Tongue (tissue), 2 donors: Measurements from ENCODE around the gene CCDC74A. TPM values are rescaled to one million over a fixed set of nuclear protein-coding genes. Genes with fewer than 3 reads are reported as not detected.
"Not testable (repeated sequence)": the region's sequence is repeated elsewhere in the genome, so short reads cannot be mapped to it uniquely, and the experiment has no call there.

Source experiments
- DNase-seq: peaks from one replicate; pipeline ENCODE4 v3.0.0-alpha.2; 2015
- total RNA-seq: library from RNA; depleted of rRNA; stranded (reverse); fragments of >200 nt; gene quantifications from one replicate; pipeline ENCODE4 v1.2.3, GENCODE V29; 2014

The CCDC74A gene
- total RNA-seq, 1 donor from 2014 or later: 2.2 TPM

DNA sequence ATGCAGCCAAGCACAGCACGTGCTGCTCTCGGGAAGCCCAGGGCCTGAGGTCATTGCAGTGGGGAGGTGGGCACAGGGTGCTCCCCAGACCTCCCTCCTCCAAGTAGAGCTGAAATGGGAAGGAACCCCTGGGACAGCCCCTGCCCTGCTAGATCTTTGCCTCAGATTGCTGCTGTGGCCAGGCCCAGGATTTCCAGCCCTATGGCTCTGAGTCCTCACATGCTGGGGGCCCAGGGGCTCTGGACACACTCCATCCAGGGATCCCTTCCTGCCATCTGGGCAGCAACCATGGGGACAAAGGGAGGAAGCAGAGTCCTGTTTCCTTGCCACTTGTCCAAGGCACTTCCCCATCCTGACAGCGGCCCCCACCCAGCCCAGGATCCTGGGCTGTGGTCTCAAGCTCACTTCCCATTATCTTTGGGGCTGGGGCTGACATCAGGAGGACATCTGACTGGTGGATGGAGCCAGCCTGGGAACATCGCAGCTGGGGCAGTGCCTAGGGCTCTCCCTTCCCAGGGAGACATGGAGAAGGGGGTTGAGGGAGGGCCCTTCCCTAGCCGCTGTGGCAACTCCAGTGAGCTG lies 2.3 kb downstream of the CCDC74A start:
- DNase-seq: not testable (repeated sequence)

DNA sequence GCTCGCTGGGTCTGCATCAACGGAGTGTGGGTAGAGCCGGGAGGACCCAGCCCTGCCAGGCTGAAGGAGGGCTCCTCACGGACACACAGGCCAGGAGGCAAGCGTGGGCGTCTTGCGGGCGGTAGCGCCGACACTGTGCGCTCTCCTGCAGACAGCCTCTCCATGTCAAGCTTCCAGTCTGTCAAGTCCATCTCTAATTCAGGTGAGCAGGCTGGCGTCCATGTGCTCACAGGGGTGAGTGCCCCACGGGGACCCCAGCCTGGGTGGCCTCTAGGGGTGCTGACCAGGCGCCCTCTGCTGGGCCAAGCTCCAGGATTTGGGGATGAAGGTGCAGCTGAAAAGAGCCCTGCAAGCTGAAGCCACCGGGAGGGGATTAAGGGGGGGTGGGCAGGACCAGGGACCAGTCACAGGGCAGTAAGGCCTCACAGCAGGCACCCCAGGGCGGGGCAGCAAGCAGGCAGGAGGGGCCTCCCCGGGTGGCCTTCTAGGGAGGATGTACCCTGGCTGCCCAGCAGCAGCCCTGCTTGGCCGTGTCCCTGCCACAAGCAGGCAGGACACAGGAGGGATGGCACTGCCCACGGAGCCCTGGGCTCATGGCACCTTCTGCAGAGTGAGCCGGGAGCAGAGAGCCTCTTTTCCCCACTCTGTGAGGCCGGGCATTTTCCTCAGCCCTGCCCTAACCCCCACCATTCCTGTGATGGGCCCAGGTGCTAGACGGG lies 3.1 kb downstream of the CCDC74A start:
- not testable (repeated sequence) for DNase-seq

DNA sequence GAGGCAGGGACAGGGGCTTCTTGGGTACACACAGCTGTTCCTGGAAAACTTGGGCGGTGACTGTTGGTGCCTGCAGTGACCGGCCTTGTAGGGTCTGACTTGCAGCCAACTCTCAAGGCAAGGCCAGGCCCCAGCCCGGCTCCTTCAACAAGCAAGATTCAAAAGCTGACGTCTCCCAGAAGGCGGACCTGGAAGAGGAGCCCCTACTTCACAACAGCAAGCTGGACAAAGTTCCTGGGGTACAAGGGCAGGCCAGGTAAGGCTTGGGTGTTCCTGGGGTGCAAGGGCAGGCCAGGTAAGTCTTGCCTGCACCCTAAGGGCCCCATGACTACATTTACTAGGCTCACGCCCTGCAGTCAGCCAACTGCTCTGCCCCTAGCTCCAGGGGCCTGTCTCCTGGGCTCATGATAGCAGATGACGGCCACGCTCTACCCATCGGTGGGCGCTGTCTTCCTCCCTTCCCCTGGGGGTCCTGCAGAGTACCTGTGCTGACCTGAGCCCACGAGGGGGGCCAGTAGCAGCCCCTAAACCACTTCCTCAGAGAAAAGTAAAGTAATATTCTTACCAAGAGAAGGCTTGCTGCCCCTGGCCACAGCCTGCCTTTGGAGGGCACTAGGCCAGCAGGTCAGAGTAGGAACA lies 4.0 kb downstream of the CCDC74A start:
- not testable (repeated sequence) for DNase-seq

DNA sequence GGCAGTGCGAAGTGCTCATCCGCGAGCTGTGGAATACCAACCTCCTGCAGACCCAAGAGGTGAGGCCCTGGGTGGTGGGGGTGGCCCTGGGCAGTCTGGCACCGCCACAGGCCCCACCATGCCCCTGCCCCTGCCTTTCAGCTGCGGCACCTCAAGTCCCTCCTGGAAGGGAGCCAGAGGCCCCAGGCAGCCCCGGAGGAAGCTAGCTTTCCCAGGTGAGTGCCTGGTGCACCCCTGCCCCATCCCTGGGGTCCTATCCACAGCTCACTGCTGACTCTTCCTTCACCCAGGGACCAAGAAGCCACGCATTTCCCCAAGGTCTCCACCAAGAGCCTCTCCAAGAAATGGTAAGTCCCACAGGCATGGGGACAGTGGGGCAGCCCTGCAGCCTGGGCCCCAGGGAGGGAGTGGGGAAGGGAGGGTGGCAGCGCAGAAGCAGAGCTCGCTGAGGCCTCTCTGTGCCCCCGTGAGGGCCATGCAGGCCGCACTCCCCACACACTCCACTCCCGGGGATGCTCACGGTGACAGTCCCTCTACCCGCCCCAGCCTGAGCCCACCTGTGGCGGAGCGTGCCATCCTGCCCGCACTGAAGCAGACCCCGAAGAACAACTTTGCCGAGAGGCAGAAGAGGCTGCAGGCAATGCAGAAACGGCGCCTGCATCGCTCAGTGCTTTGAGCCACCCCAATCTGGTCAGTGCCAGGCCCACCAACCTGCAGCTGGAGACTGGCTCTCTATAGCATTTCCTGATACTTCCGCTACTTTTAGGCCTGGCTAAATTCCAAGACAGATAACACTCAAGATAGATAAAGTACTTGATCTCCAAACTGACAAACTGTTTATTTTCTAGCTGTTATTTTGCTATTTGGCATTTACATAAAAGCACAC lies 5.3 kb downstream of the CCDC74A start:
- DNase-seq: not testable (repeated sequence)

DNA sequence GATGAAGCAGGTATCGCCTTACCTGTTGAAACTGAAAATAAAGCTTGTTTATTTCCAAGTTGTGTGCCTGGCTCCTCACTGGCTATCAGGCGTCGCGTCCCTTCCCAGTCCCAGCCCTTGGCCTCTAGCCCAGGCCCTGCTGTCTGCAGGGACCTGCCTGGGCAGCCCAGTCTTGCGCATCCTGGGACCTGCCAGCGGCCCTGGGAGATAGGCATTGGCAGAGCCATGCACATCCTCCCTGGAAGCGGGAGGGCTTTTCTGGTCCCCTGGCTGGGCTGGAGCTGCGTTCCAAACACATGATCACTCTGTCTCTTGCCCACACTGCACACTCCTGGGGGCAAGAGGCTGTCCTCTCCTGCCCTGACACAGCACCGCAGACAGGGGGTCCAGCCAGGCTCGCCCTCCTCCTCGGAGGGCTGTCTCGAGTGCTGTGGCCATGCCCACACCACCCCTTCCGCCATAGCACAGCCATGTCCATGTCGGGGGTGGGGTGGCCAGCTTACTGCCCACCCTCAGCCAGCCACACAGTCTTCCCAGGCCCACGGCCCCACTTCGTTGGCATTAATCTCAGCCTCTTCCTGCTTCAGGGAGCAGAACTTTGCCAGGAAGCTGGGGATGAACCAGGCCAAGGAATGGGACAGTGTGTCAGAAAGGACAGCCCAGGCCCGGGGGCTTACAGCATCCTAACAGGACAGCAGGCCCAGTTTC lies 6.1 kb downstream of the CCDC74A start:
- DNase-seq: not testable (repeated sequence)

DNA sequence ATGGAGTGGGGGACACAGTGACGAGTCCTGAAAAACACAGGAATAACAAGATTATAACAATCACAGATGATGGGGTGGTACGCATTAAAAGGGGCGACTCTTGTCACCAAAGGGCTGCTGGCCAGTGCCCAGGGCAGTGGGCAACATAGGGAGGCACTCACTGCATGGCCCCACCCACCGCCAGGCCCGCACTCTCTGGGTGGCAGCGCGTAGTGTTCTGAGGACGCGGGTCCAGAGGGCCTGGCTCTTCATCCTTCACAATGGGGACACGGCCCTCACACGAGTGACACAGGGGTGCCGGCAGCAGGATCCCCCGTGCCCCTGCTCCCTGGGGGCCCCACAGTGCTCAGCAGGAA lies 6.6 kb downstream of the CCDC74A start:
- DNase-seq: not testable (repeated sequence)

DNA sequence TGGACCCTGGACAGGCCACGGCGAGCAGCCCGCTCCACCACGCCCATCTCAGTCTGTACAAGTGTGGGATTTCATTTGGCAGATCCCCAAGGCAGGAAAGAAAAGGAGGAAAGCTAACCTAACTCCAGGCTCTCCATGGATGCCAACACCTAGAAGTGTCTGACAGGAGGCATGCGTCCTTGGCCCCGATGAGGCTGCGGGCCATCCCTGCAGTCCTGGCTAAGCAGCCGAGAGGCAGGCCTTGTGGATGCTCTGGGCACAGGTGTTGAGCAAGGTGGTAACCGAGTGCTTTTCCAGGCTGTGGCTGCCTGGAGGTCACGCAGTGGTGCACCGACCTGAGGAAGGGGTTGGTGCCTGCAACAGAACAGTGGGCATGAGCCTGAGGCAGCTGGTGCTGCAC lies 7.3 kb downstream of the CCDC74A start:
- not testable (repeated sequence) for DNase-seq

DNA sequence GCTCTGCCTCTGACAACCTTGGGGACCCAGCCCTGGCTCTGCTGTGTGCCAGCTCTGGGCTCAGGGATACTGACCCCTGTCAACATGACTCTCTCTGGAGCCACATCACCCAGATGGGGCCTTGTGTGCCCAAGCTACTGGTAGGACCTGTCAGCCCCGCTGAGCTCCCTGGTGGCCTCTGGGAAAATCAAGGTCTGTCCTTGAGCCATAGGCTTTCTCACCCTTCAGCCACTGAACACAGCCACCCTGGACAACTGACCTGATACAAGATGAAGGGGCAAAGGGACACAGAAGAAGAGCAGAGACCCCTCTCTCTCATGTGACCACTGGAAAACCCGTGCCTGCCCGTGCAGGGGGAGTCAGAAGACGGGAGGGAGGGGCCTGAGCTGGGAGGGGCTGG lies 7.8 kb downstream of the CCDC74A start:
- DNase-seq: no peak

DNA sequence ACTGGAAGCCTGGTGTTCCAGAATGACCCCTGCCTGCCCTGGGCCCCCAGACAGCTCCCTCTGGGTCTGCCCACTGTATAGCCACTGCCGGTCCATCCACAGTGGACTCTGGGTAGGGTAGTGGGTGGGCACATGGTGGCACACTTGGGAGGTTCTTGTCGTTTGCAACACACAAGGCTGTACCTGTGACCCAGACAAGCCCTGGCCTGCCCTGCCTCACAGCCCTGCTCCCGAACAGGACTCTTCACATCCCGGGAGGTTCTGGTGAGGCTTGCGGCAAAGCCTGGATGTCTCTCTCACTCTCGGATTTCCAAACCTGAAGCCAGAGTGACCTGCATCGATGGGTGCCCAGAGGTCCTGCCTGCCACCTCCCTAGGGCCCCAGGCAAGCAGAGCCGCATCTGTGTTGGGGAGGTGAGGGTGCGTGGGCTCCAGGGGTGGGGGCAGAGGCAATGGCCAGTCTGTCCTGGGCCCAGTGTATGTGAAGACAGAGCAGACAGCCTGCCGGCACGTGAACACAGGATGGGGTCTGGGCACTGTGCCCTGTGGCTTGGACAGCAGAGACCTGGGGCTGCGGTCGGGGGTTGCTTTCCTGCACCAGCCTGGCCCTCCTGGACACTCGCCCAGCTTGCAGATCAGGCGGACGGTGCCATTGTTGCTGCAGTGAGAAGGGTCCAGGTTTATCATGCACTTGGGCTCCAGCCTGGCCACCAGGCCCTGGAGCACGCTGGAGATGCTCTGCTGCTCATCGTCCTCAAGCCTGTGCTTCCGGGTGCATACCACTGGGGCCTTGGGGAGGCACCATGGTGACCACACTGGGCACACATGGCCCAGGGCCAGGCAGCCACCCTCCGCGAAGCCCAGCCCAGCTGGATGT lies 8.5 kb downstream of the CCDC74A start:
- DNase-seq: not testable (repeated sequence)

DNA sequence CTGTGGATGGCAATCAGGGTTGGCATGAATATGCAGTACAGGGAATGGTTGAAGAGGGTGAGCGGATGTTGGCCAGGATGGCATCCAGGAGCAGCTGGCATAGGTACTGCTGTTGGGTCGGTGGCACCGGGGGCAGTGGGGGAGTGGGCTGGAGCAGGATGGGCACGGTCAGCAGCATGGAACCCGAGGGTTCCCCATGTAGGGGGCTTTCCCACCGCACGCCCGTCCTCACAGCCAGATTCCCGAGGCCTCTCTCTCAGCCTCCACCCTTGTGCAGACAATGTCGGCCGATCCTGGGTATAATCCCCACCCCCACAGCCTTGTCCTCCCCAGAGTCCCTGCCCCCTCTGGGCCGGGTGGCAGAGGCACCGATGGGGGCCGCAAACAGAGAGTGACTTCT lies 9.2 kb downstream of the CCDC74A start:
- DNase-seq: not testable (repeated sequence)

DNA sequence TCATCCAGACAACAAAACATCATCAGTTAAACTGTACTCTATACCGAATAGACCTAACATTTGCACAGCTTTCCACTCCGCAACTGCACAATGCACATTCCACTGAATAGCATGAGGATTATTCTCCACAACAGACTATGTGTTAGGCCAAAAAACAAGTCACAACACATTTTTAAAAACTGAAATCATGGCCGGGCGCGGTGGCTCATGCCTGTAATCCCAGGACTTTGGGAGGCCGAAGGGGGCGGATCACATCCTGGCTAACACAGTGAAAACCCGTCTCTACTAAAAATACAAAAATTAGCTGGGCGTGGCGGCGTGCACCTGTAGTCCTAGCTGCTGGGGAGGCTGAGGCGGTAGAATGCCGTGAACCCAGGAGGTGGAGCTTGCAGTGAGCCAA lies 11.2 kb downstream of the CCDC74A start:
- DNase-seq: not testable (repeated sequence)

DNA sequence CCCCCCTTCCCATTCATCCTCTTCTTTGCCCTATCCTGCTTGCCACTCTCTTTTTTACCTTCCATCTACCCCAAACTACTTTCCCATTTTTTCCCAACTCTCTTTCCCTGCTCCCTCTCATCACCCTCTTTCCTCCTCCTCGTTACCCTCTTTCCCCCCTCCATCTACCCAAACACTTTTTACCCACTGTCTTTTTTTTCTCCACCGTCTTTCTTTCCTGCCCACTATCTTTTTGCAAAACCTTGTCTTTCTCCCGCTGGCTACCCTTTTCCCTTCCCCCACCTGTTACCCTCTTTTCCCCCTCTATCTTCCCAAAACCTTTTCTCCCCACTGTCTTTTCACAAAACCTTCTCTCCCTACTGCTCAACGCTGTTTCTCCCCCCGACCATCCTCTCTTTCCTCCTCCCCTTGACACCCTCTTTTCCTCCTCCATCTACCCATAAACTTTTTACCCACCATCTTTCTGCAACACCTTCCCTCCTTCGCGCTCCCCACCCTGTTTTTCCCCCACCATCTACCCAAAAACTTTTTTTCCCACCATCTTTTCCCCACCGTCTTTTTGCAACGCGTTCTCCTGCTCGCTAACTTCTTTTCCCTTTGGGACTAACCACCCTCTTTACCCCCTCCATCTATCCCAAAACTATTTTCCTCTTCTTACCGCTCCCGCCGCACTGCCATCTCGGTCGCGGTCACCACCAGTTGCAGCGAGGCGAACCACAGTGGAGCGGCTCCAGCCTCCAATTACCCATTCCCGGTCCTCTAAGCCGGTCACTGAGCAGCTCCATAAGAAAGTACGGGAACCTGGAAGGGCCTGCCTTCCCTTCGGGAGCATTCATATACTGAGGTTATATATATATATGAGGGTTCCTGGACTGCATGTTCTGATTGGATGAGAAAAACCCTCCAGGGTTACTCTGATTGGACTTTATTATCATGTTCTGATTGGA lies 15.0 kb downstream of the CCDC74A start:
- DNase-seq: no peak

DNA sequence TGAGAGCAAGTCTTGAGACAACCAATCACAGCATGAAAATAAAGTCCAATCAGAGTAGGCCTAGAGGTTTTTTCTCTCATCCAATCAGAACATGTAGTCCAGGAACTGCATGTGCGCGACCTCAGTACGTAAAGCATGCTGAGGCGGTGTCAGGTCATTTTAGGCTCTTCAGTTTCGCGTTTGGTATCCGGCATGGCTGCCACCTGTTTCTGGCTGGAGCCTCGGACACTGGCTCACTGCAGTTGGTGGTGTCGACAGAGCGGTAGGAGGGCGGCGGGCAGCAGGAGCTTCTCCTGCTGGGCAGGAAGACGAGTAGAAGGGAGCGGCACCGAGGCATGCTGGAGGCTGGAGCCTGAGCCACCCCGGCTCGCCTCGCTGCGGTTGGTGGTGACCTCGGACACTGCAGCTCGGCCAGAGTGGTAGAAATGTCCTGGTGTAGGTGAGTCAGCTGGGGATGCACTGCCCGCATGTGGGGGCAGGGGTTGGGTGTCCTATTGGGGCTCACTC lies 15.8 kb downstream of the CCDC74A start:
- DNase-seq: no peak

DNA sequence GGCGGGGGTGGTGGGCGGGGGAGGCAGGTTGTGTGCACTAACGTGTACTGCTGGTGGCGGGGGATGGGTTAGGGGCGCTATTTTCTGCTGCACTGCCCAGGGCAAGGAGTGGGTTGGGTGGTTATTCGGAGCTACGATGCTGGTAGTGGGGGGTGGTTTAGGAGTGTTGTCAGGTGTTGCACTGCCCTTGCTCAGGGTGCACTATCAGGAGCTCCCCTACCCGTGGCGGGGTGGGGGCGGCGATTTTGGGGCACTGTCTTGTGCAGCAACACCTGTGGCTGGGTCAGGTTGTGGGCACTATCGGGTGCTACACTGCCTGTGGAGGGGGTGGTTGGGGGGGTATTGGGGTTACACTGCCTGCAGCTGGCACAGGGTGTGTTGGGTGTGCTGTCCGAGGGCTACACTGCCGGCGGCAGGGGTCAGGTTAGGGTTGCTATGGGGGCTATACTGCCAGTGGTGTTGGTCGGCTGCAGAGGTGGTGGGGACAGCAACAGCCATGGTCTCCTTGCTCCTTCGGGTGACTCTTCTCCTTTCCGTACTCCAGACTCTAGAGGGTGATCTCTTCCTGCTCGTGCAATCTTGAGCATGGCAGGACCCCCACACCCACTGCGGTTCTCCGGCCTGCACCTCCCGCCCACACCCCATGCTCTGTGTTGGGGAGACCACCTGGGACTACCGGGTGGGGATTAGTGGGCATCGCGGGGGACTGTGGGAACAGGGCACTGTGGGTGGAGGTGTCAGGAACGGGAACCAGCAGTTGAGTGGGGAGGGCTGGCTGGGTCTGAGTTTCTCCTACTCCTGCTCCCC lies 16.5 kb downstream of the CCDC74A start:
- not testable (repeated sequence) for DNase-seq

DNA sequence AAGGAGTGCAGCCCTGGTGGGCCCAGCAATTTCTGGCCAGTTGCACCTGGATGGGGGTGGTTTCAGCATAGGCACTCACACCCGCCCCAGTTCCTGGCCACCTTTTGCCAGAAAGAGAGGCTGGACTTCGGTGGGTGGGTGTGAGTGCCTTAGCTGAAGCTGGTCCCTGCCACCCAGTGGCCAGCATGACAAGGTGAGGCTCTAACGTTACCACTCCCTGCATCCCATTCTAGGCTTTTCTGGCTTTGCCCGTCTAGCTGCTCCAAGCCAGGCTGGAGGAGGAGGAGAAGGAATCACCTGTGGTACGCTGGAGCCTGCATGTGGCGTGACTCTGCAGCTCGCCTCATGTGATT lies 17.1 kb downstream of the CCDC74A start:
- DNase-seq: not testable (repeated sequence)

DNA sequence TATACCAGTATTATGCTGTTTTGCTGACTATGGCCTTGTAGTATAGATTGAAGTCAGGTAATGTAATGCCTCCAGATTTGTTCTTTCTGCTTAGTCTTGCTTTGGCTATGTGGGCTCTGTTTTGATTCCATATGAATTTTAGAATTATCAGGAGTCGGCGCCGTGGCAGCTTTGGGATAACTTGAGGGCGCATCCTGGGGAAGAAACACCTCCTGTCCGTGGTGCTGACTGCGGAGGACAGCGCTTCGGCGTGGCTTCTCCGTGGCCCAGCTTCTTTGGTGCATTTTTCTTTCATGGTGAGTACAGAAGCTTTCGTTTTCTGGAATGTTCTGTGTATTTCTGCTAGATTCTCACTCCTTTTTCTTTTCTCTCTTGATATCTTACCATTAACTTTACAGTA lies 25.2 kb downstream of the CCDC74A start:
- no peak for DNase-seq

DNA sequence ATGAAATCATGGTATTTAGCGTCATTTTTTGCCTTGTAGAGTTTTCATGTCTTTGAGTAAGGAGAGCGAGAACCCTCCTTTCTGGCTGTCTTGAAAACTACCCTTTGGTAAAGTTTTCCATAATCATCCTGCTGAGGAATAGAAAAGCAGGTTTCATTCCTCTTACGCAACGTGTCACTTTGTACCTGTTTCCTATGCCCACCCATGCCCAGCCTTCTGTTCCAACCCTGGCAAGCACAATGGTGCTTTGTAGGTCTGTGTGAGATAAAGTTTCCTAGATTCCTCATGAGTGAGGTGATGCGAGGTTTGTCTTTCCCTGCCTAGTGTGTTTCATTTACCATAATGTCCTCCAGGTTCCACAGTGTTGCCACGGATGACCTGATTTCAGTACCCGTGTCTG lies 29.3 kb downstream of the CCDC74A start:
- DNase-seq: no peak

DNA sequence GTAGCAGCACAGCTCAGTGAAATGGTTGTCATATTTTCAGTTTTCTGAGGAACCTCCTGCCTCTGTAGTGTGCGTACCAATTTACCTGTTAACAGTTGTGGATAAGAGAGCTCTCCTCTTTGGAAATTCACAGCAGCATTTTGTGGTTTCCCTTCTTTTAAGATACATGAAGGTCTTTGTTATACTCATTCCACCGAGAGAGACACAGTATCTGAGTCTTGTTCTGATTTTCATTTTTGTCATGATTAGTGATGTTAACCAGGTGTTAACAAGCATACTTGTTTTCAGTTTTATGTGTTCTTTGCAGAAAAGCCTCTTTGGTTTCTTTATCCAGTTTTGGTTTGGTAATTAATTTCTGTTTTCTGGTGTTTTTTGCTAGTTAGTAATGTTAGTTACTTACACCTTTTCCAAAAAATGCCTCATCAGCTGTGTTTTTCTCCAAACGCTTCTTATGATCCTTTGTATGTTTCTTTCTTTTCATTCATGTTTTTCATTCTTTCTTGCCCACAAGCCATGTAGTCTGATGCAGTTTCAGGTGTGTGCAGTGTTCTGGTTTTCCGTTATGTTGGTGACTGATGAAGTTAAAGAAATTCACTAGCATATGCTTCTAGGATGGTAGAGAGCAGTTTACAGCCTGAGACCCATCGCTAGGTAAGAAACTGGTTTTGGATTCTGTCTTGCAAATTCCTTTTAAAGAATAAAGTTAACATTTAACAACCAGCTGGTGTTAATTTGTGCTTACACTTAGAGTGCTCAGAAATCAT lies 30.1 kb downstream of the CCDC74A start:
- no peak for DNase-seq
